GM13977 (cell line): ENCODE measurements around the gene NEK6.

Source experiments
- DNase-seq: peaks from one replicate; pipeline ENCODE4 v3.0.0; 2012; ENCODE audit warnings: low spot score
- in situ Hi-C: fragments of 300-500 bp; cut with MboI; formaldehyde crosslinking; loops from one replicate; pipeline ENCODE4 v1.12.0; 2022; ENCODE audit warnings: low sequenced_read_pairs, low pct_unique_long_range_greater_than_20kb, mixed read lengths, inconsistent platforms; ENCODE audit not compliant: unreplicated experiment
- TF ChIP-seq, protein P1 (sequence below): IDR thresholded peaks from 2 replicates; pipeline ENCODE4 v1.5.1; 2012; ENCODE audit warnings: mild to moderate bottlenecking, control low read depth; ENCODE audit not compliant: insufficient read depth; ENCODE audit errors: extremely low read depth, missing control alignments

The NEK6 gene

GRCh38 chr9:124304285-124304684, 46.5 kb downstream of the NEK6 start:
- in situ Hi-C loops: no loop called here
- no peak for DNase-seq
- TF ChIP-seq, protein P1, sequence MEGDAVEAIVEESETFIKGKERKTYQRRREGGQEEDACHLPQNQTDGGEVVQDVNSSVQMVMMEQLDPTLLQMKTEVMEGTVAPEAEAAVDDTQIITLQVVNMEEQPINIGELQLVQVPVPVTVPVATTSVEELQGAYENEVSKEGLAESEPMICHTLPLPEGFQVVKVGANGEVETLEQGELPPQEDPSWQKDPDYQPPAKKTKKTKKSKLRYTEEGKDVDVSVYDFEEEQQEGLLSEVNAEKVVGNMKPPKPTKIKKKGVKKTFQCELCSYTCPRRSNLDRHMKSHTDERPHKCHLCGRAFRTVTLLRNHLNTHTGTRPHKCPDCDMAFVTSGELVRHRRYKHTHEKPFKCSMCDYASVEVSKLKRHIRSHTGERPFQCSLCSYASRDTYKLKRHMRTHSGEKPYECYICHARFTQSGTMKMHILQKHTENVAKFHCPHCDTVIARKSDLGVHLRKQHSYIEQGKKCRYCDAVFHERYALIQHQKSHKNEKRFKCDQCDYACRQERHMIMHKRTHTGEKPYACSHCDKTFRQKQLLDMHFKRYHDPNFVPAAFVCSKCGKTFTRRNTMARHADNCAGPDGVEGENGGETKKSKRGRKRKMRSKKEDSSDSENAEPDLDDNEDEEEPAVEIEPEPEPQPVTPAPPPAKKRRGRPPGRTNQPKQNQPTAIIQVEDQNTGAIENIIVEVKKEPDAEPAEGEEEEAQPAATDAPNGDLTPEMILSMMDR: no peak

- in situ Hi-C loops: no loop called here
- DNase-seq: no peak
- TF ChIP-seq, protein P1: no peak
These were observed 48.5 kb downstream of the NEK6 start for GRCh38 chr9:124306098-124306735.

GRCh38 chr9:124307379-124308030, 49.8 kb downstream of the NEK6 start:
- DNase-seq: no peak
- TF ChIP-seq, protein P1: no peak
- in situ Hi-C loops: no loop called here

GRCh38 chr9:124308606-124309491, 51.1 kb downstream of the NEK6 start:
- in situ Hi-C loops: no loop called here
- TF ChIP-seq, protein P1: no peak
- DNase-seq: no peak

GRCh38 chr9:124309667-124310084, 51.9 kb downstream of the NEK6 start:
- DNase-seq: no peak
- in situ Hi-C loops: no loop called here
- TF ChIP-seq, protein P1: no peak

DNA sequence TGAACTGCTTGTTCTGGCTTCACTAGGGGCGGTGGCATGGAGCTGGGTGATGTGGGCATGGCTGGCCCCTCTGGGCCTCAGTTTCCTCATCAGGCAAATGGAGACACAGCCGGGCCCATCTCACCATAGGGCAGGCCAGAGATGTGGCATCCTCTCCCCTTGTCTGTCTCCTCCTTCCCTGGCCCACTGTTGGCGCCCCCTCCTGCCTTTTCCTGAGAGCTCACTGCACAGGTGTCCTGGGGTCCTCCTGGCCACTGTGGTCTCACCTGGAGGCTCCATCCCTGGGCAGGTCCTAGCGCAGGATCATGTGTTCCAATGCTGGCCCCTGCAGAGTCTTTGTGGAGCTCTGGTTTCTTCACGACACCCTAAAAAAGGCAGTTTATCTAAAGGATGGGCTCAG, 53.5 kb downstream of the NEK6 start:
- in situ Hi-C loops: no loop called here
- DNase-seq: no peak
- TF ChIP-seq, protein P1: peak; percentile 28
